Spleen (tissue), 7 donors: Measurements from ENCODE around the gene LUC7L.
A peak's percentile ranks its signal among the peaks of the same experiment; 100 is the strongest.

Experiments
- POLR2AphosphoS5 ChIP-seq, 3 donors: sonication (generic); formaldehyde crosslinking; IDR thresholded peaks; one replicate each; pipeline ENCODE4 v1.5.1; 2017; ENCODE audit warnings: antibody characterized with exemption in 3 of 3
- TF ChIP-seq, protein P1 (sequence below), 11 experiments: fragments of 200-600 bp in 7 of 11; fragments of 450-650 bp in 4 of 11; sonication (generic) in 4 of 11; IDR thresholded peaks in 8 of 11; conservative IDR thresholded peaks in 3 of 11; 1 replicate in 7 of 11; 2 replicates in 4 of 11; pipeline versions ENCODE4 v1.4.0 to v1.8.0; 2016 to 2021; ENCODE audit warnings: antibody characterized with exemption in 11 of 11, inconsistent platforms in 4 of 11, mild to moderate bottlenecking in 1 of 11
- donor health status: DM: no; HTN: no; CAD: no; lungs with moderate emphysema.
- donor health status: DM: no; HTN: no; CAD: no.
- donor health status: DM: no; HTN: no; CAD: no.

DNA sequence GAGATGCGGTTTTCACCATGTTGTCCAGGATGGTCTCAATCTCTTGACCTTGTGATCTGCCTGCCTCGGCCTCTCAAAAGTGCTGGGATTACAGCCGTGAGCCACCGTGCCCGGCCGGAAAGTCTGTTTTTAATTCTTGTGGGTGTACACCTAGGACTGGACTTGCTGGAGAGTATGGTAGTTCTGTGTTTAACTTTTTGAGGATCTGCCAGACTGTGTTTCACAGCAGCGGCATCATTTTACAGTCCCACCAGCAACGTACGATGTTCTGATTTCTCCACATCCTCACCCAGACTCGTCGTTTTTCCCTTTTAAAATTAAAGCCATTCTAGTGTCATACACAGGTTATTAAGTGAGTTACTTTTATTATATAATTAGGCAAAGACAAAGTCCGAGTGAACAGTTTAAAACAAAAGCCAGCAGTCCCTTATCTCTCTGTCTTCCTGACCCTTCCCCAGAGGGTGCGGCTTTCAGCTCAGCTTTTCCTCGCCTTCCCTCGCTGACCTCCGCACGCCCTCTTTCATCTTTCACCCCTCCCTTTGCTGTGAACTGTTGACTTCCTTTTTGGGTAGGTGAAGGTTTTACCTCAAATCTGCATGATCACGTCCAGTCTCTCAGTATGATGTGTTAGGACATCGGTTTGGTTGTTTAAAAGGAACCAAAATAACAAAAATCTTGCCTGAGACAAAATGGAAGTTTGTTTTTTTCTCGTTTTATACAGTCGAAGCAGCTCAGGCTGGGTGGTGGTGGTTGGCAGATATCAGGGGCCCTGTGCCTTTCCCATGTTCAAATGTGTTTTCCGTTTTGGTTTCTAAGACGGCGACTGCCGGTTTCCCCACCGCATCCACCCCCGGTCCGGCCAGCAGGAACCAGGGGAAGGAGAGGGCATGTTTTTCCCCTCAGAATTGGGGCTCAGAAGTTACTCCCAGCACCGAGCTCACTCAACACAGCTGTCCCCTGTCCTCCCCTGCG is 23.4 kb upstream of the LUC7L start:
- TF ChIP-seq, protein P1, sequence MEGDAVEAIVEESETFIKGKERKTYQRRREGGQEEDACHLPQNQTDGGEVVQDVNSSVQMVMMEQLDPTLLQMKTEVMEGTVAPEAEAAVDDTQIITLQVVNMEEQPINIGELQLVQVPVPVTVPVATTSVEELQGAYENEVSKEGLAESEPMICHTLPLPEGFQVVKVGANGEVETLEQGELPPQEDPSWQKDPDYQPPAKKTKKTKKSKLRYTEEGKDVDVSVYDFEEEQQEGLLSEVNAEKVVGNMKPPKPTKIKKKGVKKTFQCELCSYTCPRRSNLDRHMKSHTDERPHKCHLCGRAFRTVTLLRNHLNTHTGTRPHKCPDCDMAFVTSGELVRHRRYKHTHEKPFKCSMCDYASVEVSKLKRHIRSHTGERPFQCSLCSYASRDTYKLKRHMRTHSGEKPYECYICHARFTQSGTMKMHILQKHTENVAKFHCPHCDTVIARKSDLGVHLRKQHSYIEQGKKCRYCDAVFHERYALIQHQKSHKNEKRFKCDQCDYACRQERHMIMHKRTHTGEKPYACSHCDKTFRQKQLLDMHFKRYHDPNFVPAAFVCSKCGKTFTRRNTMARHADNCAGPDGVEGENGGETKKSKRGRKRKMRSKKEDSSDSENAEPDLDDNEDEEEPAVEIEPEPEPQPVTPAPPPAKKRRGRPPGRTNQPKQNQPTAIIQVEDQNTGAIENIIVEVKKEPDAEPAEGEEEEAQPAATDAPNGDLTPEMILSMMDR (IDR thresholded peaks at IDR 0.05 in 8 of 11, conservative IDR thresholded peaks at IDR 0.05 in 3 of 11): no peak
- TF ChIP-seq POLR2AphosphoS5 (IDR thresholded peaks at IDR 0.05): peak in 2 of 3 donors; percentile 27 to 53
